GM21619 (cell line): Measurements from ENCODE around the gene MAPK8IP3.

Source experiments
- ATAC-seq: cut with Tn5 transposase; IDR thresholded peaks from one replicate; pipeline ENCODE4 v1.9.1; 2021; ENCODE audit not compliant: unreplicated experiment

The MAPK8IP3 gene

DNA sequence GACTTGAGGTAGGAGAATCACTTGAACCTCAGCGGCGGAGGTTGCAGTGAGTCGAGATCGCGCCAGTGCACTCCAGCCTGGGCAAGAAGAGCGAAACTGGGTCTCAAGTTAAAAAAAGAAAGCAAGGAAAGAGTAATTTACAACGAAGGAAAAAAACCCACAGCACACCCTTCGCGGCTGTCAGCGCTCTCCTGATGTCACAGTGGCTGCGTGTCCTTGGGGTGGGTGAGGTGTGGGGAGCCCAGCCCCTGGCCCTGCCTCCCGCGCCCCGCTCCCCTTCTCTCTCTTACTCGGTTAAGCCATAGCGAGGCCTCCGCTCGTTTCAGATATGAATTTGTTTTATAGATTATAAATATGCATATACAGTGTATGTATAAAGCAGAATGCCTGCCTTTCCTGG, 28.7 kb upstream of the MAPK8IP3 start:
- no peak for ATAC-seq

DNA sequence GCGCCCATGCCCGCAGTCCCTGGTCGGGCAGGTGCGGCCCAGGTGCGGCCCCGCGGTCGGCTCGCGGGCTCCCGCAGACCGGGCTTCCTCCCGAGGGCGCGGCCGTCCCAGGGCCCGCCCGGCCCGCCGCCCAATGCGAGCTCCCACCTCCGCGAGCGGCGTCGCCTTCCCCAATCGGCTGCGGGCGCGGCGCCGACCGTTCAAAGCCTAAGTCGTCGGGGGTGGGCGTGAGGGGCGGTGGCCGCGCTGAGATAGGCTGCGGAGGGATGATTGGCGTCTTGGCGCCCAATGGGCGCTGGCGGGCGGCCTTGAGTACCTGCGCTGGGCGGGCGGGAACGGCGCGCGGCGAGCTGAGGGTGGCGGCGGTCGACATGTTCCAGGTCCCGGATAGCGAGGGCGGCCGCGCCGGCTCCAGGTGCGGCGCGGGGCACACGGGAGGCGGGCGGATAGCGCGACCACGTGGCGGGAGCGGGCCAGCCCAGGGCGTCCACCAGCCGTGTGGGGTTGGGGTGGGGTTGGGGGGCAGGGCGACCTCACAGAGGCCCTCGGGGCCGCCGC, 28.0 kb upstream of the MAPK8IP3 start, which contains the start of gene JPT2:
TSS of gene JPT2 (plus strand) at position 338 of the 558 bp plus-strand sequence. CDS start at position 372, 34 bp downstream.
- peak; percentile 94 for ATAC-seq

- ATAC-seq: peak; percentile 5
Observed at GRCh38 chr16:1678500-1679098, 27.4 kb upstream of the MAPK8IP3 start.

- no peak for ATAC-seq
Observed at GRCh38 chr16:1680361-1680760, 25.6 kb upstream of the MAPK8IP3 start.

- no peak for ATAC-seq
Observed at GRCh38 chr16:1681032-1681431, 25.0 kb upstream of the MAPK8IP3 start.

DNA sequence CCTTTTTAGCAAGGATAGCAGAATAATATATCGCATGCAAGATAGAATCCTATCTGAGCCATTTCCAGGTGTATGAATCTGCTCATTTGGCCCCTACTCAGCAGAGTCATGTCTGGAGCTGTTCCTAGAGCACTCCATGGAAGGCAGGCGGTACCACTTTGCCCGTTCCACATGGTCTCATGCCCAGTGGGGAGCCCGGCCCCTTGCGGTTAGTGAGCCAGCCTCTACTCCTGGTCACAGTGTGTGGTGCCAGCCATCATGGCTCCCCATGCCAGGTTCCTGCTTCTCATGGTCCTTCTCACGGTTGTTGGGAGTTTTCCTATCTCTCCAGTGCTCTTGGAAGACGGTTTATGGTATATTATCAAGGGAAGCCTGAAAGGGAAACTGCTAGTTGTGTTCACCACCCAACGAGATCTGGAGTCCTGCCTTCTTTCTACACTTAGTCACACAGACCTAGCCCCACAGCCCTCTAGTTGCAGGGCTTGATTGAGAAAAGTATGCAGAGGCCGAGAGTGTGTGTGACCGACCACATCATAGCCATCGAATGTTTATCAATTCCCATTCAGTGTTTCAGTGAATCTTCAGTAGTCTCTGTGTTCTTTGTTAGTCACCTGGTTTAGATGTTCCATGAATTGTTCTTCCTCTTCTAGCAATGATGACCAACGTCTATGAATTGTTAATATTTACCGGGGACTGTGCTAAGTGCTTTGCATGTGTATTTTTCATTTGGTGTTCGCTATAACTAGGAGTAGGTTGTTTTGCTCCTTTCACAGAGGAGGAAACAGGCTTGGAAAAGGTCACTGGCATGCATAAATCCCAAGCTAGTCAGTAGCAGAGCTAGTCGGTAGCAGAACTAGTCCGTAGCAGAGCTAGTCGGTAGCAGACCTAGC, 18.3 kb upstream of the MAPK8IP3 start:
- ATAC-seq: no peak

GRCh38 chr16:1688807-1689560, 17.0 kb upstream of the MAPK8IP3 start:
- no peak for ATAC-seq

DNA sequence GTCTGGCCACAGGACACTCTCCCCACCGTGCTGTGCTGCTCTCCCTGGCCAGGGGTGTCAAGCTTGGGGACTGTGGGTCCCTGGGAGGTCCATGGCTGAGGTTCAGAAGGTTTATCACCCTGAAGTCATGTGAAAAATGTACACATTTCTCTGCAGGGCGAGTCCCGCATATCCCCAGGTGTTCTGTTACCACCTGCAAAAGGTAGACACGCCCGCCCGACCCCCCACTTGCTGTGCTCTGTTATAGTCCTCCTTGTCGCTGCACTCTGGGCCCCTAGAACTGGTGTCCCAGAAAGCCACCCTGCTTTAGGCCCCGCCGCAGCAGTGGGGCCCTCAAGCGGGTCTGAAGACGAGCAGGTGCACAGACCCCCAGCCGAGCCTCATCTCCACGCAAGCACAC, 16.1 kb upstream of the MAPK8IP3 start:
- no peak for ATAC-seq

- ATAC-seq: no peak
Observed at GRCh38 chr16:1690810-1691209, 15.2 kb upstream of the MAPK8IP3 start.

GRCh38 chr16:1691276-1691675, 14.7 kb upstream of the MAPK8IP3 start:
- ATAC-seq: no peak

- no peak for ATAC-seq
Observed at GRCh38 chr16:1691956-1692355, 14.0 kb upstream of the MAPK8IP3 start.

DNA sequence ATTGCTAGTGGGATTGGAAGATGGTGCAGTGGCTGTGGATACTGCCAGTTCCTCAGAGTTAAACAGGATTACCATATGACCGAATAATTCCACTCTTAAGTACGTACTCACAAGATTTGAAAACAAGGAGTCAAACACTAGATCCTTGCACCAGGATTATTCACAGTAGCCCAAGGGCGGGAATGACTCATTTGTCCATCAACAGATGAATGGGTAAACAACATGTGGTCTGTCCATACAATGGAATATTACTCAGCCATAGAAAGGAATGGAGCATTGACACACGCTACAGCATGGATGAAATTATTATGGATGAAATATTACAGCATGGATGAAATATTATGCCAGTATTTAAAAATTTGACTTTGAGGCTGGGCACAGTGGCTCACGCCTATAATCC, 9.1 kb upstream of the MAPK8IP3 start:
- no peak for ATAC-seq

- ATAC-seq: no peak
Observed at GRCh38 chr16:1698680-1699079, 7.3 kb upstream of the MAPK8IP3 start.

GRCh38 chr16:1700246-1700645, 5.7 kb upstream of the MAPK8IP3 start:
- no peak for ATAC-seq

- no peak for ATAC-seq
Observed at GRCh38 chr16:1701216-1701878, 4.6 kb upstream of the MAPK8IP3 start.

GRCh38 chr16:1705324-1705687, 689 bp upstream of the MAPK8IP3 start:
- peak; percentile 7 for ATAC-seq

DNA sequence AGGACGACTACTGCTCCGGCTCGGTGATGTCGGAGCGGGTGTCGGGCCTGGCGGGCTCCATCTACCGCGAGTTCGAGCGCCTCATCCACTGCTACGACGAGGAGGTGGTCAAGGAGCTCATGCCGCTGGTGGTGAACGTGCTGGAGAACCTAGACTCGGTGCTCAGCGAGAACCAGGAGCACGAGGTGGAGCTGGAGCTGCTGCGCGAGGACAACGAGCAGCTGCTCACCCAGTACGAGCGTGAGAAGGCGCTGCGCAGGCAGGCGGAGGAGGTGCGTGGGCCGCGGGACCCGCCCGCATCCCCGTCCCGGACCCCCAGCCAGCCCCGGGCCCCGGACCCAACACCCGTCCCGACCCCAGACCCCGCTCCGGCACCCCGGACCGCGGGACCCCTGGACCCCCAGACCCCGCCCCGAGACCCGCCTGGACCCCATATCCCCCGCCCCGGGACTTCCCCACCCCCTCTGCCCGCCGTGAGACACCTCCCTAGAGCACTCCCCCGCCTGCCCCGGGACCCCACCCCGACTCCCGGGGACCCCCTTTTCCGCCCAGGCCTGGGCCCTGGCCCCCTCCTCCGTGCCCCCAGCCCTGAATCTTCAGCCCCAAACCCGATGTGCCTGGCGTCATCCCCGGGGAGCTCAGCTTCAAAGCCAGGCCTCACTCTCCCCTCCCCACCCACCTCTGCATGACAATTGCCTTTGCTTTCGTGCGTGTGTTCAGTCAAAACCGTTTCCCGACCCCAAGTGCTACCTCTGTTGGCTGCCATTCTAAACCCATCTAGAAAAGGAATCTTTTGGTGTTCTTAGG, 594 bp downstream of the MAPK8IP3 start:
- peak; percentile 9 for ATAC-seq

DNA sequence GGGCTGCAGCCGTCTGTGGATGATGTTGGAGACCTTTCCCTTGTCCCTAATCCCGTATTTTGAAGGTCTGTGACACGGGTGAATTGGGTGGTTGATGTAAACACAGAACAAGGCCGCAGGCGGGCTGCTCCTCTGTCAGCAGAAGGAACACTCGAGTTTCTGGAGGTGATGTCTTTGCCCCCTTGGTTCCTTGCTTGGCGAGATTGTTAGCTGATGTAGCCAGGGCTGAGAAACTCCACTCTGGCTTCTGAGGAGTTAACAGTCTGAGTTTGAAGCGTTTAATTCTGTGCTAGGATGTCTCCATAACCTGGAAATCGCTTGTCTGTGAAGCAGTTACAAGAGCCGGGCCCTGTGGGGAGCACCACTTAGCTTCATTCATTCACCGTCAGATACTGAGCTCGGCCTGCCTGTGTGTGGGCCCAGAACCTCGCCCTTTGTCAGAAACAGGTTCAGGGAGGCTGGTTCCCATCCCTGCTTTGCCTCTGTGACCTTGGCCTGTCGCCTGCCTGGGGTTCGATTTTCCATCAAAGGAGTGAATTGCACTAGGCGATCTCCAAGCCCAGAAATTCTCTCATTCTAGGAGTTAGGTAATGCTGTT, 1.3 kb downstream of the MAPK8IP3 start:
- ATAC-seq: no peak

DNA sequence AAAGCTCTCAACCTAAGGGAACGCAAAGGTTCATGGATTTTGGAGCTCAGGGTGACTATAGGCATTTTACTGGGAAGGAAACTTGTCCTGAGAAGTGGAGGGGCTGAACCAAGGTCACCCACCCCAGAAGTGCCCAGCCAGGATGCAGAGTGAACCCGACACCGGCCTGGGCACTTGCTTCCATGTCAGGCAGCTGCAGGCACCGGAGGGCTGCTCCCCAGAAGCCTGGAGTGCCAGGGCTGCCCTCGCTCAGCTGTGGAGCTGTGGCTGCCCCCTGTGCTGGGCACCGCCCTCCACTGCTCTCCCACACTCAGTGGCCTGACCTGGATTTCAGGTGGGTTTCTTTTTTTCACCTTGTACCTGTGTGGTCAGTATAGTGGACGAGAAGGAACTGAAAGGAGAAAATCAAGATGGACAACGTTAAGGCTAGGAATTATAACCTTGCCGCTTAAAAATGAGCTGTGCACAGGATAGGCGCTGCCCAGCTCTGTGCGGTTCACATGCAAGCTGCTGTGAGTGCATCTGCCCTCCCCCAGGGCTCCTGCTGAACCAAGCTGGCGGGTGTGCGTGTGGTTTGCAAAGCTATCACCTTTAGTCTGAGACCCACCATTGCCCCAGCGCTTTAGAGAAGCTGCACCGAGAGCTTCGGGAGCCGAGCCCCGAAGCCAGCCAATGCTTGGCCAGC, 2.2 kb downstream of the MAPK8IP3 start:
- ATAC-seq: no peak
